HG03280 (cell line): ENCODE data around the gene DOK6.

Experiments
- ATAC-seq: cut with Tn5 transposase; IDR thresholded peaks from one replicate; pipeline ENCODE4 v1.9.1; 2021; ENCODE audit warnings: mild to moderate bottlenecking, moderate library complexity; ENCODE audit not compliant: unreplicated experiment

Gene DOK6

DNA sequence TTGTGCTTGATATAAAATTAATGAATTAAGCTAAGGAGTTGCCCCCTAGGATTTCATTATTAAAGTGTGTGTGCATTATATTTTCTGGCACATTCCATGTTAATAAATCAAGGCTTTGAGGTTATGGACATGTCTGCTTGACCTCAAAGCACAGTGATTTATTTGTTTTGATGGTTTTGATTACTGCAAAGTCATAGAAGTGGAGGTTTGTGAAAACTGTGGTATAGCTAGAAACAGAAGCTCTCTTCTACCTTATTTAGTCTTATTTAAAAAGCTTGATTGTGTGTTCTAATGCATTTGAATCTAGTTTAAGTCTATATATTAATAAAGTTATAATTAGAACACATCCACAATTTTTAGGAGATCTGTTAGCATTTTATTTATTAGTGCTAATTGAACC is 32.2 kb downstream of the DOK6 start:
- no peak for ATAC-seq

DNA sequence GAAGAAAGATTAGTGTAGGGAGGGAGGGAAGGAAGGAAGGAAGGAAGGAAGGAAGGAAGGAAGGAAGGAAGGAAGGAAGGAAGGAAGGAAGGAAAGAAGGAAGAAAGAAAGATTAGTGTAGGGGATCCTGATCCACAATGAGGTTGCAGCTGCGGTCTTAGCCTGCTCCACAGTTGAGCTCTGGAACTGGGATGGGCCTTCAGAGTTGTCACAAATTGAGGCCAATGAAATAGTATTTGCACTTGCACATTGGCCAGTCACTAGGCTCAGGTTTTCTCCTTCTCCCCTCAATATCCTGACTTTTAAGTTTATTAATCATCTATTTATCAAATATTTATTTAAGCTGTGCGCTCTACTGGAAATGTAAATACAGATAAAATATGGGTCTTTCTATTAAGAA is 34.3 kb downstream of the DOK6 start:
- ATAC-seq = no peak

DNA sequence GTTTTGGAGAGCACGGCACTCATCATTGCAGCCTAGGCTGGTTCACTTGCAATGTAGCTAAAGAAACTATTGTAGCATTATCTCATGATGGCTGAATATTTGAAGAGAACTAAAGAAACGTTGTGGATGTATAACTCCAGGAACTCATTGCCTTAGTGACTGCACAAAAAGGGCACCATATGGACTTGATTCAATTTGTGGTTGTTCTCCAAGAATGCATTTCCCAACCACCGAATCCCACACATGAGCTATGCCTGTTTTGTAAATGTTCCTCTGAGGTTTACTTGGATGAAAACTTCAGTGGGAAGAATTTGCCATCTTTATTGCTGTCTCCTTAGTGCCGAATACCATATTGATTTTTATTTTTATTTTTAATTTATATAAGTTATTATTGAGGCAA is 43.5 kb downstream of the DOK6 start:
- no peak for ATAC-seq

- ATAC-seq = no peak
Measured at GRCh38 chr18:69447886-69448285, 47.2 kb downstream of the DOK6 start.

DNA sequence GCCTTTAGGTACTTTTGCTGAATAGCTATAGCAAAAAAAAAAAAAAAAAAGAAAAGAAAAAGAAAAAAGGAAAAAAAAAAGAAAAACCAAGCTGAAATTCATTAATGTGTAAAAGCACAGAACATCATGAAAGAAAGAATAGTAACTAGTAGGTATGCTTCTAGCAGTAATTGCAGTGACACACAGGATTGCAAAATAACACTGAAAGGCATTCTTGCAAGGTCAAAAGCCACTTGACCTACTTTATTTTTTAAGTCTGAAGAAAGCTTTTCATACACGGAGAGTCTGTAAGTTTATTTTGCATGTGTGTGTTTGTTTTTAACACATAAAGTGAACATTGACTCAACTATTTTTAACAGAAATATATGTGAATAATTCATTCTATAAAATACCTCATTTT is 54.4 kb downstream of the DOK6 start:
- no peak for ATAC-seq

- peak; percentile 88 for ATAC-seq
Measured at GRCh38 chr18:69469444-69469919, 68.8 kb downstream of the DOK6 start.

- ATAC-seq = no peak
Measured at GRCh38 chr18:69480460-69480859, 79.8 kb downstream of the DOK6 start.

GRCh38 chr18:69483574-69483973 is 82.9 kb downstream of the DOK6 start:
- no peak for ATAC-seq

DNA sequence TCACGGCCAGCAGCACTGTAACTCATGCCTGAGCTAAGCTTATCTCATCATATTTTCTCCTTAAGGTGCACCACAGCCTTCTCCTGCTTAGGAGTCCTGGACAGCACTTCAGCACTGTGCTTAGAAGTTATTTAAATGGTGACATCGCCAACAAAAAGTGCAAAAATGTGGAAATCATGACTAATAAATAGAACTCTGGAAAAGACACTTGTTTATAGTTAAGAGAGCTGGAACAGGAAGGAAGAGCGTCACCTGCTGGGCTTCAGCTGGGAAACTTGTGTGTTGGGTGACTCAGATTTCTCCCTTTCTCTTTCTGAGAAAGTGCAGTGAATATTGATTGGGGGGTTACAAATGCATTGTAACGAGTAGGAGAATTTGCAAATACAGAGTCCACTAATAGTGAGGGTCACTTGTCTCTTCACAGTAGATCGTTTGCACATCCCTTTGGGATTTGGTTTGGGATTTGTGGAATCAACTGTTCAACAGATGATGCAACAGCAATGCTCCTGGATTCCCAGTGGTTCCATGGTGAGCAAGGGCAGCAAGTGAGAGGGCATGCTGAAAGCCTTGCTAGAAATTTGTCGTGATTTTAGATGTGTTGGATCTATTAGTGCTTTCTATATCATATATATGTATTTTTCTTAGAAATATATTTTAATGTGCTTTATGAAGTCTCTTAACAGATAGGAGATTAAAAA is 84.2 kb downstream of the DOK6 start:
- no peak for ATAC-seq

GRCh38 chr18:69487488-69488394 is 87.1 kb downstream of the DOK6 start:
- no peak for ATAC-seq

DNA sequence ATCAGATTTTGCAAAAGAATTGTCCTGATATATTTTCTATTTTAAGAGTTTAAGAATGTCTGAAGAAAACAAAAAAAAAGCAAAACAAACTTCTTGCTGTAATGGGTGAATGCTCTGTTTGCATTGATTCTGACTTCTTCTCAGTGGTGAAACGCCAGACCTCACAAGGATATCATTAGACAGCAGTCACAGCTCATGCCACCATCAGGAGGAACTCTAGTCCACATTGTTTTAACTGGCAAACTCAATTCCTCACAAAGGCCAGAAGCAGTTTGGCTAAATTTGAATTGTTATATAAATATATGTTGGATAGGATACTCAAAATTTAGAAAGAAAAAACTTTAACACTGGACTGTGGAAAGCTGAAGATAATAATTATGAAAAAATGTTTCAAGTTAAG is 89.4 kb downstream of the DOK6 start:
- no peak for ATAC-seq

DNA sequence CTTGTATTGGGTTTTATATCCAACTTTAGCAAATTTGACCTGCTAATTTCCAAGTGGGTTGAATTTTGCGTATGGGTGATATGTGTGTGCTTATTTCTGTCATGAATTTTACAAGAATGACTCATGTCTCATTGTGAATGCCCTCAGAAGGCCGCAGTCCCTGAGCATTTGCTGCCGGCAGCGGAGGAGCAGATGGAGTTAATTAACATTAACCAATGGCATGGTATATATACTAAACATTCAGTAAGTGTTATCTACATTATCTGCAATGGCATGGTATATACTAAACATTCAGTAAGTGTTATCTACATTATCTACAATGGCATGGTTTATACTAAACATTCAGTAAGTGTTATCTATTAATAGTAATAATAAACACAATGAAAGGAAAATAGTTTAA is 90.1 kb downstream of the DOK6 start:
- ATAC-seq = no peak

DNA sequence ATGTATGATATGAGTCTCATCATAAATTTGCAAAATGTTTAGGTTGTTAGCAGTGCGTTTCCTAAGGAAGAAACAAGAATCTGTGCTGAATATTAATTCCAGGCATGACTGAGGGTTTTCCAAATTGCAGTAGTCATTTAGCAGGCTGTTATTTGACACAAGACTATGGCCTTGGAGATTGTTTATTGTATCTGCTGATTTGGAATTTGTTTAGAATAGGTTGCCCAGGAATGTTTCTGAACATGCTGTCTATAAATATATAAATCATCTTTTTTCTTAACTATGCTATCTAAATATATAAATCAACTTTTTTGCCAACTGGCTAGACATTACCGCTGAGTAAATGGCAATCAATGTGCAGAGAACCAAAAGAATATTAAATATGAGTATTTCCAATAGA is 90.9 kb downstream of the DOK6 start:
- no peak for ATAC-seq

DNA sequence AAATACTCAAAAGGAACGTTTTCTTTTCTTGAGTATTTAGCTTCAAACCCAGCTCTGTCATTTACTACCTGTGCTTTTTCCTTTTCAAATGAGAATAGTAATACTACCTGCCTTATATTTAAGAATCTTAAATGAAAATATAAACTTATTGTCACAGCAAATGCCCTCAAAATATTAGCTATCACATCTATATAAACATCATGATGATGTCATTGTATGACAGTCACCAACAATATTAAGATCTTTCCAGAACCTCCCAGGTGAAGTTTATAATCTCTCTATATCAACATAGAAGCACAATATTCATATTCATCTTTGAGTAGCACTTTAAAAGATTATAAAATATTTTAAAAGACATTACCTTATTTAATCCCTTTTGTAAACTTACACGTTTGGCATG is 92.2 kb downstream of the DOK6 start:
- no peak for ATAC-seq

- no peak for ATAC-seq
Measured at GRCh38 chr18:69494841-69495240, 94.2 kb downstream of the DOK6 start.

GRCh38 chr18:69495338-69495737 is 94.7 kb downstream of the DOK6 start:
- ATAC-seq = no peak

DNA sequence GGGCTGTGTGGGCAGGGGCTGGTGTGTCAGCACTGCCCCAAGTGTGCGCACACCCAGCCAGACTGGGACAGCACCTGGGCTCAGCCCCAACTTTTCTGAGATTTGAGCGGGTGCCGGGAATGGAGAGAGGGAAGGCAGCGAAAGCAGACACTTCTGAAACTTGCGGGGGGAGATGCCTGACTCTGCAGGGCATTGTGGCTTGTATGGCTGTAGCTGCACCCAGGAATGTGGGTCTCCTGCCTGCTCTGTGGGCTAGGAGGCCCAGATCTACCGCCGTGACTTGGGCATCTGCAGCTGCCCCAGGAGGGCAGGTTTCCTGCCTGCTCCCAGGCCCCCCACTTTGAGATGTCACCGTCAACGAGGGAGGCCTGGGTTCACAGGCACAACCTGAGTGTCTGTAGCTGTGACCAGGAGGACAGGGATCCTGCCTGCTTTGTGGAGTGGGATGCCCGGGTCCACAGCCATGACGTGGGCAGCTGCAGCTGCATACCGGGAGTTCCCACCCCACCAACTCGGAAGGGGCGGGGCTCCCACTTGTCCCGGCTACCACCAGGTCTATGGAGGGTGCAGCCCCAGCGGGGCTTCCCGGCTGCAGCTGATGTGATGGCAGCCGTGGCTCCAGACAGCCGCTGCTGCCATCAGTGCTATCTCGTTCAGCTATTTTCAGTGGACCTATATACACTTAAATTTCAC is 95.3 kb downstream of the DOK6 start:
- no peak for ATAC-seq

DNA sequence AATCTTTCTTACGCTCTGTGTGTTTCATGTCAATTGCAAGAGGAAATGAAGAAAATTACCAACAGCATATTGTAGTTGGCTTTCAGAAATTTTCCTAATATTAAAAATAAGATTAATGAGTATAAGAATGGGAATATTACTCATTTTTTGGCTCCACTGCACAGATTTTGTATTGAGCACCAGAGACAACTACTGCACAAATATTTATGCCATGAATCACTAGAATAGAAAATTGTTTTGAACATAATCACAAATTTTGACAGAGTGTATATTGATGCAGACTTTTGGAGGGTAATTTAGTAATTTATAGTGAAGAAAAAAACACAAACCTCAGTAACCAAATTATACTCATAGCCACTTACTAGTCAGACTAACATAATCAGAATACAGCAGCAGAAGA is 118.3 kb downstream of the DOK6 start:
- ATAC-seq = no peak

- no peak for ATAC-seq
Measured at GRCh38 chr18:69523582-69523981, 122.9 kb downstream of the DOK6 start.

DNA sequence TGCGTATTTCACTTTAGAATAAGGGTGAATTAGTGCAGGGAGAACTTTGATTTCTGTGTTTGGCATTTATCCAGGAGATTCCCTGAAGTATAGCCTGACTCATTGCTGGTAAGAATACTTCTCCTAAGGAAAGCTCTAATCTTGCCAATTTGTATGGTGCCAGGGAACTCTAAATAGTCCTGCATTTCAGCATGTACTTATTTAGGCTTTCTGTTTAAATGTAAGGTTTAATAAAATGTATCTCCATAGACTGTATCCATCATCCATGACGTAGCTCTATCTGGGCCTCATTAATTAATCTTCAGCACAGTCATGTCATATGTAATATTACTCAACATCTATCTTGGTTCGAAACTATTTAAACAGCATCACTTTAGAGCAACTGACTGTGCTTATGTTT is 127.7 kb downstream of the DOK6 start:
- no peak for ATAC-seq

- no peak for ATAC-seq
Measured at GRCh38 chr18:69529151-69529550, 128.5 kb downstream of the DOK6 start.

- ATAC-seq = no peak
Measured at GRCh38 chr18:69531973-69532372, 131.3 kb downstream of the DOK6 start.
